ENCODE data around the gene PBX3. TPM values are rescaled to one million over a fixed set of nuclear protein-coding genes. Genes with fewer than 3 reads are reported as not detected.

The PBX3 gene
- total RNA-seq, 1 donor from 2014 or later: 74.2 TPM

- DNase-seq (ENCODE audit: low spot score in 2 of 2, unreplicated experiment in 2 of 2): no peak
- no peaks in the 10 kb centered on the region for H3K36me3 Mint-ChIP-seq
These were observed 57.9 kb downstream of the PBX3 start for GRCh38 chr9:125805057-125805456.

GRCh38 chr9:125805586-125805985, 58.4 kb downstream of the PBX3 start:
- H3K36me3 Mint-ChIP-seq: no peaks in the 10 kb centered on the region
- no peaks in the 10 kb centered on the region for H3K9me3 Mint-ChIP-seq
- TF ChIP-seq CTCF (IDR thresholded peaks at IDR 0.05; ENCODE audit: unreplicated experiment): no peak
- no peak overlapping the region for H3K27ac Mint-ChIP-seq
- H3K4me3 Mint-ChIP-seq: no peak overlapping the region
- no peak for DNase-seq (ENCODE audit: low spot score in 2 of 2, unreplicated experiment in 2 of 2)
- H3K27me3 Mint-ChIP-seq (ENCODE audit: low read depth): no peaks in the 10 kb centered on the region
- H3K4me1 Mint-ChIP-seq: no peaks in the 10 kb centered on the region

More at GRCh38 chr9:125805057-125805456, 57.9 kb downstream of the PBX3 start:
- no peaks in the 10 kb centered on the region for H3K27me3 Mint-ChIP-seq (ENCODE audit: low read depth)
- TF ChIP-seq CTCF (IDR thresholded peaks at IDR 0.05; ENCODE audit: unreplicated experiment): no peak
- H3K4me1 Mint-ChIP-seq: no peaks in the 10 kb centered on the region
- no peaks in the 10 kb centered on the region for H3K9me3 Mint-ChIP-seq
- H3K27ac Mint-ChIP-seq: no peak overlapping the region
- H3K4me3 Mint-ChIP-seq: no peak overlapping the region

- H3K4me3 Mint-ChIP-seq: no peak overlapping the region
- no peaks in the 10 kb centered on the region for H3K4me1 Mint-ChIP-seq
- no peak overlapping the region for H3K27ac Mint-ChIP-seq
- TF ChIP-seq CTCF (IDR thresholded peaks at IDR 0.05; ENCODE audit: unreplicated experiment): no peak
- H3K27me3 Mint-ChIP-seq (ENCODE audit: low read depth): no peaks in the 10 kb centered on the region
- H3K9me3 Mint-ChIP-seq: no peaks in the 10 kb centered on the region
- no peak for DNase-seq (ENCODE audit: low spot score in 2 of 2, unreplicated experiment in 2 of 2)
- H3K36me3 Mint-ChIP-seq: peaks cover 2% of the 10 kb centered on the region
These were observed 59.9 kb downstream of the PBX3 start for GRCh38 chr9:125807079-125807478.

- no peak for DNase-seq (ENCODE audit: low spot score in 2 of 2, unreplicated experiment in 2 of 2)
- H3K27ac Mint-ChIP-seq: no peak overlapping the region
- H3K36me3 Mint-ChIP-seq: peaks cover 3% of the 10 kb centered on the region
- no peaks in the 10 kb centered on the region for H3K27me3 Mint-ChIP-seq (ENCODE audit: low read depth)
- no peak overlapping the region for H3K4me3 Mint-ChIP-seq
- H3K4me1 Mint-ChIP-seq: no peaks in the 10 kb centered on the region
- H3K9me3 Mint-ChIP-seq: no peaks in the 10 kb centered on the region
- TF ChIP-seq CTCF (IDR thresholded peaks at IDR 0.05; ENCODE audit: unreplicated experiment): no peak
These were observed 63.0 kb downstream of the PBX3 start for GRCh38 chr9:125810161-125810560.

GRCh38 chr9:125811002-125811401, 63.8 kb downstream of the PBX3 start:
- no peaks in the 10 kb centered on the region for H3K9me3 Mint-ChIP-seq
- no peak for TF ChIP-seq CTCF (IDR thresholded peaks at IDR 0.05; ENCODE audit: unreplicated experiment)
- peaks cover 3% of the 10 kb centered on the region for H3K36me3 Mint-ChIP-seq
- H3K4me1 Mint-ChIP-seq: no peaks in the 10 kb centered on the region
- H3K27me3 Mint-ChIP-seq (ENCODE audit: low read depth): no peaks in the 10 kb centered on the region
- no peak overlapping the region for H3K4me3 Mint-ChIP-seq
- no peak overlapping the region for H3K27ac Mint-ChIP-seq
- DNase-seq (ENCODE audit: low spot score in 2 of 2, unreplicated experiment in 2 of 2): no peak

GRCh38 chr9:125812403-125812802, 65.2 kb downstream of the PBX3 start:
- no peak overlapping the region for H3K4me3 Mint-ChIP-seq
- H3K27ac Mint-ChIP-seq: no peak overlapping the region
- TF ChIP-seq CTCF (IDR thresholded peaks at IDR 0.05; ENCODE audit: unreplicated experiment): no peak
- H3K9me3 Mint-ChIP-seq: no peaks in the 10 kb centered on the region
- DNase-seq (ENCODE audit: low spot score in 2 of 2, unreplicated experiment in 2 of 2): no peak
- peaks cover 3% of the 10 kb centered on the region for H3K36me3 Mint-ChIP-seq
- H3K4me1 Mint-ChIP-seq: no peaks in the 10 kb centered on the region
- no peaks in the 10 kb centered on the region for H3K27me3 Mint-ChIP-seq (ENCODE audit: low read depth)

Measured in mesothelial cell of epicardium (in vitro differentiated cells).